ENCODE results near the gene PPP1R26. TPM values are rescaled to one million over a fixed set of nuclear protein-coding genes. Genes with fewer than 3 reads are reported as not detected.
"Not testable (repeated sequence)": the region's sequence is repeated elsewhere in the genome, so short reads cannot be mapped to it uniquely, and the experiment has no call there.

Gene PPP1R26
- polyA plus RNA-seq, 1 donor from 2014 or later = 20.1 TPM

GRCh38 chr9:135455401-135456030 lies 24.1 kb upstream of the PPP1R26 start:
- no peak overlapping the region for H3K27ac ChIP-seq (ENCODE audit: low read length)
- H2AFZ ChIP-seq (ENCODE audit: low read depth, low read length) = no peak overlapping the region
- H3K36me3 ChIP-seq (ENCODE audit: insufficient read depth, low read length) = no peaks in the 10 kb centered on the region
- H3F3A ChIP-seq (ENCODE audit: insufficient read depth, low read length, poor library complexity, severe bottlenecking) = no peaks in the 10 kb centered on the region
- H3K9me2 ChIP-seq (ENCODE audit: insufficient read depth, low read length) = no peaks in the 10 kb centered on the region
- no peak overlapping the region for H3K4me2 ChIP-seq (ENCODE audit: low read length)
- no peak for TF ChIP-seq TAF1 (IDR thresholded peaks at IDR 0.05; ENCODE audit: low read depth)
- no peak for TF ChIP-seq RAD21 (conservative IDR thresholded peaks at IDR 0.05)
- TF ChIP-seq MXI1 (conservative IDR thresholded peaks at IDR 0.05; ENCODE audit: poor library complexity, severe bottlenecking) = no peak
- TF ChIP-seq, protein P1, sequence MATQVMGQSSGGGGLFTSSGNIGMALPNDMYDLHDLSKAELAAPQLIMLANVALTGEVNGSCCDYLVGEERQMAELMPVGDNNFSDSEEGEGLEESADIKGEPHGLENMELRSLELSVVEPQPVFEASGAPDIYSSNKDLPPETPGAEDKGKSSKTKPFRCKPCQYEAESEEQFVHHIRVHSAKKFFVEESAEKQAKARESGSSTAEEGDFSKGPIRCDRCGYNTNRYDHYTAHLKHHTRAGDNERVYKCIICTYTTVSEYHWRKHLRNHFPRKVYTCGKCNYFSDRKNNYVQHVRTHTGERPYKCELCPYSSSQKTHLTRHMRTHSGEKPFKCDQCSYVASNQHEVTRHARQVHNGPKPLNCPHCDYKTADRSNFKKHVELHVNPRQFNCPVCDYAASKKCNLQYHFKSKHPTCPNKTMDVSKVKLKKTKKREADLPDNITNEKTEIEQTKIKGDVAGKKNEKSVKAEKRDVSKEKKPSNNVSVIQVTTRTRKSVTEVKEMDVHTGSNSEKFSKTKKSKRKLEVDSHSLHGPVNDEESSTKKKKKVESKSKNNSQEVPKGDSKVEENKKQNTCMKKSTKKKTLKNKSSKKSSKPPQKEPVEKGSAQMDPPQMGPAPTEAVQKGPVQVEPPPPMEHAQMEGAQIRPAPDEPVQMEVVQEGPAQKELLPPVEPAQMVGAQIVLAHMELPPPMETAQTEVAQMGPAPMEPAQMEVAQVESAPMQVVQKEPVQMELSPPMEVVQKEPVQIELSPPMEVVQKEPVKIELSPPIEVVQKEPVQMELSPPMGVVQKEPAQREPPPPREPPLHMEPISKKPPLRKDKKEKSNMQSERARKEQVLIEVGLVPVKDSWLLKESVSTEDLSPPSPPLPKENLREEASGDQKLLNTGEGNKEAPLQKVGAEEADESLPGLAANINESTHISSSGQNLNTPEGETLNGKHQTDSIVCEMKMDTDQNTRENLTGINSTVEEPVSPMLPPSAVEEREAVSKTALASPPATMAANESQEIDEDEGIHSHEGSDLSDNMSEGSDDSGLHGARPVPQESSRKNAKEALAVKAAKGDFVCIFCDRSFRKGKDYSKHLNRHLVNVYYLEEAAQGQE (IDR thresholded peaks at IDR 0.05; ENCODE audit: borderline replicate concordance) = no peak
- no peak for TF ChIP-seq POLR2AphosphoS5 (IDR thresholded peaks at IDR 0.05)
- no peak for TF ChIP-seq CTCF (IDR thresholded peaks at IDR 0.05; ENCODE audit: poor library complexity, severe bottlenecking)
- no peak for TF ChIP-seq EP300 (conservative IDR thresholded peaks at IDR 0.05; ENCODE audit: poor library complexity, severe bottlenecking)
- no peak for TF ChIP-seq EZH2 (IDR thresholded peaks at IDR 0.05; ENCODE audit: borderline replicate concordance, insufficient read depth, low read length, poor library complexity, severe bottlenecking)
- TF ChIP-seq SMC3 (conservative IDR thresholded peaks at IDR 0.05; ENCODE audit: poor library complexity) = no peak
- no peaks in the 10 kb centered on the region for H3K27me3 ChIP-seq (ENCODE audit: insufficient read depth, low read depth, low read length)
- no peaks in the 10 kb centered on the region for H3K79me2 ChIP-seq (replicated peaks; ENCODE audit: insufficient read depth, low read length)
- H4K20me1 ChIP-seq (ENCODE audit: insufficient read depth) = no peaks in the 10 kb centered on the region
- no peaks in the 10 kb centered on the region for H3K9me3 ChIP-seq (ENCODE audit: low read length)
- no peak overlapping the region for H3K4me3 ChIP-seq (ENCODE audit: low read length)
- no peak overlapping the region for H3K9ac ChIP-seq (ENCODE audit: low read length)

DNA sequence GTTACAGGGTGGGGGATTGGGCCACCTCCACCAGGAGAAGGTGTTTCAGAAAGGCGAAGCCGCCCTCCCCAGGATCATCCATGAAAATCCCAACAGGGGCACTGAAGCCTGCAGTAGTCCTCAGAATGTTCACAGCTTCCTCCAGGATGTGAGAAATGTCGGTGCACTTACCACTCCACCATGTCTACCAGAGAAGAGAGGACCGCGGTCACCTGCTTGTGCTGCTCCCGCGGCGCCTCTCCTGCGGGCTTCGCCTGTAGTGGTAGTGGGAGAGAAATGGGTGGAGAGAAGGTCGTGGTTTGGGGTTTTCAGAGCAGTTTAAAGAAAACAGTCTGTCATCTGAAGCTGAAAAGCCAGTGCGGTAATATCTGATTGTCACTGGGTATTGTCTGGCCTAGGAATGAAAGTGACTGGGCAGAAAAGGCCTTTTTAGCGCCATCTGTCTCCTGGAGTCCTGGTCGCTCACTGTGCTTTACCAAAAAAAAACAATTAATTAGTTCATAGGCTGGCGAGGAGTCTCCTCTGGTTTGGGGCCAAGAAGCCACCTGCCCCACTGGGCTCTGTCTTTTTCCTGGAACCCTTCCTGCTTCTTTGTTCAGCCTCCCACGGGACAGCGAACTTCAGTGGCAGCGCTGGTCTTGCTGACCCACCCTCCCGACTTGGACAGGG lies 23.0 kb upstream of the PPP1R26 start:
- Histone ChIP-seq H3K27me3 (ENCODE audit: insufficient read depth, low read depth, low read length) (no peaks in the 10 kb centered on the region), H3K27ac (ENCODE audit: low read length) (no peak overlapping the region), H3K9me3 (ENCODE audit: low read length) (no peaks in the 10 kb centered on the region), H3K36me3 (ENCODE audit: insufficient read depth, low read length) (no peaks in the 10 kb centered on the region), H3K79me2 (replicated peaks; ENCODE audit: insufficient read depth, low read length) (no peaks in the 10 kb centered on the region), H4K20me1 (ENCODE audit: insufficient read depth) (no peaks in the 10 kb centered on the region), H3K4me3 (ENCODE audit: low read length) (no peak overlapping the region), H3K9ac (ENCODE audit: low read length) (no peak overlapping the region), H3F3A (ENCODE audit: insufficient read depth, low read length, poor library complexity, severe bottlenecking) (no peaks in the 10 kb centered on the region), H3K9me2 (ENCODE audit: insufficient read depth, low read length) (no peaks in the 10 kb centered on the region), H3K4me2 (ENCODE audit: low read length) (no peak overlapping the region), H2AFZ (ENCODE audit: low read depth, low read length) (no peak overlapping the region)
- TF ChIP-seq RAD21 (conservative IDR thresholded peaks at IDR 0.05) (no peak), EZH2 (IDR thresholded peaks at IDR 0.05; ENCODE audit: borderline replicate concordance, insufficient read depth, low read length, poor library complexity, severe bottlenecking) (no peak), CTCF (IDR thresholded peaks at IDR 0.05; ENCODE audit: poor library complexity, severe bottlenecking) (no peak), SMC3 (conservative IDR thresholded peaks at IDR 0.05; ENCODE audit: poor library complexity) (no peak), MXI1 (conservative IDR thresholded peaks at IDR 0.05; ENCODE audit: poor library complexity, severe bottlenecking) (no peak), POLR2AphosphoS5 (IDR thresholded peaks at IDR 0.05) (no peak), EP300 (conservative IDR thresholded peaks at IDR 0.05; ENCODE audit: poor library complexity, severe bottlenecking) (no peak), TAF1 (IDR thresholded peaks at IDR 0.05; ENCODE audit: low read depth) (no peak)
- TF ChIP-seq, protein P1 (IDR thresholded peaks at IDR 0.05; ENCODE audit: borderline replicate concordance) = no peak

DNA sequence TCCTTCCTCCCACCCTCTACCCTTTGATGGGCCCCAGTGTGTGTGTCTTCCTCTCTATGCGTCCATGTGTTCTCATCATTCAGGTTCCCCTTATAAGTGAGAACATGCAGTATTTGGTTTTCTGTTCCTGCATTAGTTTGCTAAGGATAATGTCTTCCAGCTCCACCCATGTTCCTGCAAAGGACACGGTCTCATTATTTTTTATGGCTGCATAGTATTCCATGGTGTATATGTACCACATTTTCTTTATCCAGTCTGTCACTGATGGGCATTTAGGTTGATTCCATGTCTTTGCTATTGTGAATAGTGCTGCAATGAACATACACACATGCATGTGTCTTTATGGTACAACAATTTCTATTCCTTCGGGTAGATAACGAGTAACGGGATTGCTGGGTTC lies 21.1 kb upstream of the PPP1R26 start:
- not testable (repeated sequence) for H3K79me2 ChIP-seq (replicated peaks; ENCODE audit: insufficient read depth, low read length); H3K9ac ChIP-seq (ENCODE audit: low read length); H3K4me2 ChIP-seq (ENCODE audit: low read length); H3K4me3 ChIP-seq (ENCODE audit: low read length); H3K36me3 ChIP-seq (ENCODE audit: insufficient read depth, low read length); H3K9me3 ChIP-seq (ENCODE audit: low read length); H3K9me2 ChIP-seq (ENCODE audit: insufficient read depth, low read length); H4K20me1 ChIP-seq (ENCODE audit: insufficient read depth); H3F3A ChIP-seq (ENCODE audit: insufficient read depth, low read length, poor library complexity, severe bottlenecking); H3K27me3 ChIP-seq (ENCODE audit: insufficient read depth, low read depth, low read length); H3K27ac ChIP-seq (ENCODE audit: low read length); H2AFZ ChIP-seq (ENCODE audit: low read depth, low read length)
